ENCODE measurements around the gene ETV3L.

ETV3L gene

DNA sequence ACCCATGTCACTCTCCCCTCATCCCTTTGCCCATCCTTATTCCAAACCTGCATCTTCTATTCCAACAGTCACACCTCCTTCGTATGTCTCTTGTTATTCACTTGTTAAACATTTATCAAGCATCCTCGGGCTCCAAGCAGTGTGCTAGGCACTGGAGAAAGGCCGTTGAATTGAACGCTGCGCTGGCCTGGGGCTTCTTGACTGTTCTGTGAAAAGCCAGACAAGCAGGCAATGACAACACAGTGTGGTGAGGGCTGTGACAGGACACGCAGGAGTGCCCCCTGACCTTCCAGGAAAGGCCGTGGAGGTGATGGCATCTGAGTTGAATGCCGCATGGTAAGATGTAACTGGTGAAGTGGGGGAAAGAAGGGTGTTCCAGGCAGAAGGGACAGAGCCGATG lies 19.4 kb upstream of the ETV3L start:
- DNase-seq (ENCODE audit: low spot score) (no peak), ATAC-seq (ENCODE audit: low read depth) (no peak)
- Histone ChIP-seq H3K27ac (ENCODE audit: poor library complexity, severe bottlenecking) (no peak overlapping the region), H3K4me1 (ENCODE audit: insufficient read depth, poor library complexity, severe bottlenecking) (no peaks in the 10 kb centered on the region), H3K9me3 (ENCODE audit: severe bottlenecking) (no peaks in the 10 kb centered on the region), H3K27me3 (ENCODE audit: insufficient read depth, poor library complexity, severe bottlenecking) (no peaks in the 10 kb centered on the region), H3K4me3 (ENCODE audit: severe bottlenecking) (no peak overlapping the region), H3K36me3 (ENCODE audit: low read depth) (peaks cover 11% of the 10 kb centered on the region)
- TF ChIP-seq, protein P1, sequence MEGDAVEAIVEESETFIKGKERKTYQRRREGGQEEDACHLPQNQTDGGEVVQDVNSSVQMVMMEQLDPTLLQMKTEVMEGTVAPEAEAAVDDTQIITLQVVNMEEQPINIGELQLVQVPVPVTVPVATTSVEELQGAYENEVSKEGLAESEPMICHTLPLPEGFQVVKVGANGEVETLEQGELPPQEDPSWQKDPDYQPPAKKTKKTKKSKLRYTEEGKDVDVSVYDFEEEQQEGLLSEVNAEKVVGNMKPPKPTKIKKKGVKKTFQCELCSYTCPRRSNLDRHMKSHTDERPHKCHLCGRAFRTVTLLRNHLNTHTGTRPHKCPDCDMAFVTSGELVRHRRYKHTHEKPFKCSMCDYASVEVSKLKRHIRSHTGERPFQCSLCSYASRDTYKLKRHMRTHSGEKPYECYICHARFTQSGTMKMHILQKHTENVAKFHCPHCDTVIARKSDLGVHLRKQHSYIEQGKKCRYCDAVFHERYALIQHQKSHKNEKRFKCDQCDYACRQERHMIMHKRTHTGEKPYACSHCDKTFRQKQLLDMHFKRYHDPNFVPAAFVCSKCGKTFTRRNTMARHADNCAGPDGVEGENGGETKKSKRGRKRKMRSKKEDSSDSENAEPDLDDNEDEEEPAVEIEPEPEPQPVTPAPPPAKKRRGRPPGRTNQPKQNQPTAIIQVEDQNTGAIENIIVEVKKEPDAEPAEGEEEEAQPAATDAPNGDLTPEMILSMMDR (IDR thresholded peaks at IDR 0.05; ENCODE audit: poor library complexity, severe bottlenecking): no peak

DNA sequence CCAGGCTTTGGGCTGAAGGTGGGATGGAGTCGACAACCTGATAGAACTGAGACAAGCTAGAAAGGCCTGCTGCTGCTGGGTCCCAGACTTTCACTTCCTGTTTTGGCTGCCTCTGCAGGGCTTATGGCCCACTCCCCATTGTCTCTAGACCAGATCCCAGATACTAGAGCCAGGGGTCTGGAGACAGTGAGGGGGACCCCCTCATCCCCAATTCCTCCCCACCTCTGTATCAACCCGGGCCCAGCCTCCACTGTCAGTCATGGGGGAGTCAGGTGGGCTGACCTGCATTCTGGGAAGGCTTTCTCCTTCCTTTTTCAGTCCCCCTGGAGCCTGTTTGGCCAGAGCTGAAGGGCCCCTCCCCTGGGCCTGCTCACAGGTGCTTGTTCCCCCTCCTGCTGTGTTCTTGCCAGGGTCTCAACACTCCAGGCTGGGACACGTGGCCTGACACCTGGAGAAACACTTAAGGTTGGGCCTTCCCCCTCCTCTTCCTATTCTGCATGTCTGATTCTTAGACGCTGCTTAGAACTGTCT lies 18.0 kb upstream of the ETV3L start:
- no peaks in the 10 kb centered on the region for H3K27me3 ChIP-seq (ENCODE audit: insufficient read depth, poor library complexity, severe bottlenecking)
- H3K9me3 ChIP-seq (ENCODE audit: severe bottlenecking): no peaks in the 10 kb centered on the region
- ATAC-seq (ENCODE audit: low read depth): no peak
- TF ChIP-seq, protein P1 (IDR thresholded peaks at IDR 0.05; ENCODE audit: poor library complexity, severe bottlenecking): no peak
- no peaks in the 10 kb centered on the region for H3K4me1 ChIP-seq (ENCODE audit: insufficient read depth, poor library complexity, severe bottlenecking)
- no peak overlapping the region for H3K4me3 ChIP-seq (ENCODE audit: severe bottlenecking)
- H3K36me3 ChIP-seq (ENCODE audit: low read depth): no peaks in the 10 kb centered on the region
- H3K27ac ChIP-seq (ENCODE audit: poor library complexity, severe bottlenecking): no peak overlapping the region
- no peak for DNase-seq (ENCODE audit: low spot score)

DNA sequence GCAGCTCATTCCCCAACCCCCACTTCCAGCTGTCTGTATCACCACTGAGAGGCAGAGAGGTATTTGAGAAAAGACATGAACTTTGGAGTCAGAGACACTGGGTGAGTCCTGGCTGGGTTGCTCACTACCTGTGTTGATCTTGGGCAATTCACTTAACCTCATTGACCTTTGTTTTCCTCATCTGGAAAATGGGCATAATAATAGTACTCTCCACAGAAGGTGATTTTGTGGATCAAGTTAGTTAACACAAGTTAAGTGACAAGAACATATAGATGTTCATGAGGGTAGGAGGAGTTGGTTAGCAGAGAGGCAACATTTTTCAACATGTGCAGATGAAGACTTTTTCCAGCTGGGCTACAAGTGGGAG lies 17.1 kb upstream of the ETV3L start:
- ATAC-seq (ENCODE audit: low read depth) (no peak), DNase-seq (ENCODE audit: low spot score) (no peak)
- no peak overlapping the region for H3K27ac ChIP-seq (ENCODE audit: poor library complexity, severe bottlenecking)
- no peaks in the 10 kb centered on the region for H3K4me1 ChIP-seq (ENCODE audit: insufficient read depth, poor library complexity, severe bottlenecking)
- no peaks in the 10 kb centered on the region for H3K27me3 ChIP-seq (ENCODE audit: insufficient read depth, poor library complexity, severe bottlenecking)
- H3K4me3 ChIP-seq (ENCODE audit: severe bottlenecking): no peak overlapping the region
- no peaks in the 10 kb centered on the region for H3K9me3 ChIP-seq (ENCODE audit: severe bottlenecking)
- no peaks in the 10 kb centered on the region for H3K36me3 ChIP-seq (ENCODE audit: low read depth)
- TF ChIP-seq, protein P1 (IDR thresholded peaks at IDR 0.05; ENCODE audit: poor library complexity, severe bottlenecking): no peak

DNA sequence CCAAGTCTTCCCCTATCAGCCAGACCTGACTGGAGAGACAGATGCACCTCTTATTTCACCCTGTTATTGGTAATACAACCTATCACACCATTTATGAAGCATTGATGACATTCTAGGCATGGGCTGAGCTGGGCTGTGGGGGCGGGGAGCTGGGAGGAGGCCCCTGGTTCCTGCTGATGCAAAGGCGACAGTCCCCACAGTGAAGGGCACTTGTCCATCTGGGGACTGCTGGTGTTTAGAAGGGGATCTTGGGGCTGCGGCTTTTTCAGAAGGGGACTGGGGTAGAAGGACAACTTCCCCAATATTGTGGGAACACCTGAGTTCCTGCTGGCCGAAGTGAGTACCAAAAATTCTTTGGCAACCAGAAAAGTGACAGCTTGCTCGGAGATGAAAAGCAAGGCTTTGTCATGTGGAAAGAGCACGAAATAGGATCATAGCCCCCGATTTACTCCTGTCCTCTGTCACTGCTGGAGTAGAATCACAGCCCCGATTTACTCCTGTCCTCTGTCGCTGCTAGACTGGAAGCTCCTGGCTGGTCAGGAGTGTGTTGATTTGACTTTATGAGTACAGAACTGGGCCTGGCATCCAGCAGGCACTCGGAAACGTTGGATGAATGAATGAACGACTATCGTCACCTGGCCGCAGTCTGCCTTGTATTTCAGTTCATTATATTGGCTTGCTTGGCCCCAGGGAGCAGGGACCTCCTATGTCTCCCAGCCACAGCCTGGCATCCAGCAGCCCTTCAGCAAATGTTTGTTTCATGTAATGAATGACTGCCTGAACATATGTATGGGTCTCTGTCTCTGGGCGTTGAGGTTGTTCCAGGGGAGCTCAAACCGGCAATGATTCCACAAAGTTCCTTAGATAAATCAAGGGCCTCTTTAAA lies 16.5 kb upstream of the ETV3L start:
- Histone ChIP-seq H3K36me3 (ENCODE audit: low read depth) (no peaks in the 10 kb centered on the region), H3K4me3 (ENCODE audit: severe bottlenecking) (no peak overlapping the region), H3K9me3 (ENCODE audit: severe bottlenecking) (no peaks in the 10 kb centered on the region), H3K4me1 (ENCODE audit: insufficient read depth, poor library complexity, severe bottlenecking) (no peaks in the 10 kb centered on the region), H3K27ac (ENCODE audit: poor library complexity, severe bottlenecking) (no peak overlapping the region), H3K27me3 (ENCODE audit: insufficient read depth, poor library complexity, severe bottlenecking) (no peaks in the 10 kb centered on the region)
- TF ChIP-seq, protein P1 (IDR thresholded peaks at IDR 0.05; ENCODE audit: poor library complexity, severe bottlenecking): no peak
- ATAC-seq (ENCODE audit: low read depth) (no peak), DNase-seq (ENCODE audit: low spot score) (no peak)

DNA sequence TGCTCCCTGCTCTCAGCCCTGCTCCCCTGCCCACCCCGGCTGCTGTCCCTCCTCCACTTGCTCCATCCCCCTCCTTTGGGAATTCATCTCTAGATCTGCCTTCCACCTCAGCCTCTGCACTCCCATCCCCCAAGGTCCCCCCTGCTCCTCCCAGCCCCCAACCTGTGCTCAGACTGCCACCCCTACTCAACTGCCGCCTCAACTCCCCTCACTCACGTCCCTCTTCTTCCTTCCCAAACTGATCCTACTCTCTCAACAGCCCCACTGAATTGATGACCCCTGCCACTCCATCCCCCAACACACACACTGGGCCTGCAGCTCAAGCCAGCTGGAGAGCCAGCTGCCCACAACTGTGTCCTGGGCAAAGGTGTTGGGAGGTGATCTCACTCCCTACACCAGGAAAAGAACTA lies 15.8 kb upstream of the ETV3L start:
- Histone ChIP-seq H3K4me1 (ENCODE audit: insufficient read depth, poor library complexity, severe bottlenecking) (no peaks in the 10 kb centered on the region), H3K36me3 (ENCODE audit: low read depth) (no peaks in the 10 kb centered on the region), H3K27ac (ENCODE audit: poor library complexity, severe bottlenecking) (no peak overlapping the region), H3K9me3 (ENCODE audit: severe bottlenecking) (no peaks in the 10 kb centered on the region), H3K27me3 (ENCODE audit: insufficient read depth, poor library complexity, severe bottlenecking) (no peaks in the 10 kb centered on the region), H3K4me3 (ENCODE audit: severe bottlenecking) (no peak overlapping the region)
- TF ChIP-seq, protein P1 (IDR thresholded peaks at IDR 0.05; ENCODE audit: poor library complexity, severe bottlenecking): no peak
- ATAC-seq (ENCODE audit: low read depth) (no peak), DNase-seq (ENCODE audit: low spot score) (no peak)
